GM18907 (cell line): ENCODE results near the gene KLHDC9.

Experiments
- ATAC-seq: cut with Tn5 transposase; IDR thresholded peaks from one replicate; pipeline ENCODE4 v1.9.1; 2021; ENCODE audit warnings: mild to moderate bottlenecking, moderate library complexity; ENCODE audit not compliant: unreplicated experiment

Gene KLHDC9

DNA sequence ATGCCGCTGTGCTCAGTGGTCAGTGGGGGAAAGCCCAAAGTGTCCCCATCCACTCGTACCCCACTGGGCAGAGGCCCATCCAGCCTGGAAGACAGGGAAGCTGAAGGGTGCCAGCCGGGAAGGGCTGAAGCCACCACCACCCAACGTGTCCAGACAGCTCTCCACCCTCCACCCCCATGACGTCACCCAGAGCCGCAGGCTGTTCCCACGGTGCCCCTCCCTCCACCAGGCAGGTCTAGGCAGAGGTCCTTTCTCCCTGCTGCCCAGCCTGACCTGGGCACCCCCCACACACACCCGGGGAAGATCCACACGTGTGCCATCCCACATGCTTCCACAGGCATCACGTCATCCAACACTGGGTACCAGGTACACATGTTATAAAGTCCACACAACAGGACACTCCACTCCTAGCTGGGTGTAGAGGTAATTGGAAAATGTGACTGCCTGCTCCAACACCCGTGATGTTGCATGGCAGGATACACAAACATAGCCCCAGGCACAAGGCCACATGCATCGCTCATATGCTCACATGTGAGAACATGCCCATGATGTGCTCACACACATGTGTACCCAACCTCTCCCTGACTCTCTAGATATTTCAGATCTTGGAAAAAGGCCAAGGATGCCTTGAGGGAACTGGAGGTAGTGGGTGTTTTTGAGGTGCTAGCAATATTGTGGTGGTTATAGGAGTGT lies 23.3 kb upstream of the KLHDC9 start:
- no peak for ATAC-seq

- ATAC-seq = no peak
Observed at GRCh38 chr1:161076410-161076809, 21.8 kb upstream of the KLHDC9 start.

DNA sequence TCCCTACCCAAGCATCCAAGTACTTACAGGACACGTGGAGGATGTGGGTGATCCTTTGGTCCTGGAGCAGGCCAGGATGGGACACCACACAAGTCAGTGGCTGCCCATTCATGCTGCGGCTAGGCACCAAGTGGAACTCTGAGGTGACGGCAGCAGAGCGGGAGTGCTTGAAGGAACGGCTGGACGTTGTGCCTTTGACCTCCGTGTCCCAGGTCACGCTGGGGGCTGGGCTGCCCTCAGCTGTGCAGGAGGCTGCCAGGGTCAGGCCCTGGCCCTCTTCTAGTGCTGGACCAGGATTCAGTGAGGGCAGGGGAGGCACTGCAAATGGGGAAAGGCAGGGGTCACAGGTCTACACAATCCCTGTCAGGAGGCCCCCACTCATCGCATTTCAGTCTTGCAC lies 20.7 kb upstream of the KLHDC9 start:
- no peak for ATAC-seq

DNA sequence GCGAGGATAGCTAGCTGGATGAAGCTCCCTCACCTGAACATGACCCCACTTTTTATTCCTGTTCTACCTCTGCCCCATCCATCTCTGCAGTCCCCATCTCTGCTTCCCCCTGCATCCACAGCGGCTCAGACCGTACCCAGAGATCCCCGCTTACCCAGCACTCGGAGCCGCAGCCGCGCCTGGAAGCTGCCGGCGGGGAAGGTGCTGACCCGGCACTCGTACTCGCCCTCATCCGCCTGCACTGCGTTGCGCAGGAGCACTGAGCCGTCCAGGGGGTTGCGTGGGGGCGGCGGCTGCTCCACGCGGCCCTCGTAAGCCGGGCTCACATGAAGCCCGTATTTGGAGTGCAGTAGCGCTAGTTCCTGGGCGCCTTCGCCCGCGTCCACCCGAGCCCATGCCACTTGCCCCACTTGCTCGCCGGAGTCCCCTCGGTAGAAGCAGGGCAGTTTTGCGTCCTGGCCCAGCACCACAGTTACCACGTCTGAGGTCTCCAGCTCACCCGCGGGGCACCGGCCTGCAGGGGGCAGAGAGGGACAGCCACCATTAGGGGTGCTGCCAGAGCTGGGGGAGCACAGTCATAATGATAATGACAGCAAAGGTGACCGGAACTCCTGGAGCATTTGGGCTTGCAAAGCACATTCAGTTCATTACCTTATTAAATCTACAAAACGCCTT lies 18.6 kb upstream of the KLHDC9 start:
- no peak for ATAC-seq

DNA sequence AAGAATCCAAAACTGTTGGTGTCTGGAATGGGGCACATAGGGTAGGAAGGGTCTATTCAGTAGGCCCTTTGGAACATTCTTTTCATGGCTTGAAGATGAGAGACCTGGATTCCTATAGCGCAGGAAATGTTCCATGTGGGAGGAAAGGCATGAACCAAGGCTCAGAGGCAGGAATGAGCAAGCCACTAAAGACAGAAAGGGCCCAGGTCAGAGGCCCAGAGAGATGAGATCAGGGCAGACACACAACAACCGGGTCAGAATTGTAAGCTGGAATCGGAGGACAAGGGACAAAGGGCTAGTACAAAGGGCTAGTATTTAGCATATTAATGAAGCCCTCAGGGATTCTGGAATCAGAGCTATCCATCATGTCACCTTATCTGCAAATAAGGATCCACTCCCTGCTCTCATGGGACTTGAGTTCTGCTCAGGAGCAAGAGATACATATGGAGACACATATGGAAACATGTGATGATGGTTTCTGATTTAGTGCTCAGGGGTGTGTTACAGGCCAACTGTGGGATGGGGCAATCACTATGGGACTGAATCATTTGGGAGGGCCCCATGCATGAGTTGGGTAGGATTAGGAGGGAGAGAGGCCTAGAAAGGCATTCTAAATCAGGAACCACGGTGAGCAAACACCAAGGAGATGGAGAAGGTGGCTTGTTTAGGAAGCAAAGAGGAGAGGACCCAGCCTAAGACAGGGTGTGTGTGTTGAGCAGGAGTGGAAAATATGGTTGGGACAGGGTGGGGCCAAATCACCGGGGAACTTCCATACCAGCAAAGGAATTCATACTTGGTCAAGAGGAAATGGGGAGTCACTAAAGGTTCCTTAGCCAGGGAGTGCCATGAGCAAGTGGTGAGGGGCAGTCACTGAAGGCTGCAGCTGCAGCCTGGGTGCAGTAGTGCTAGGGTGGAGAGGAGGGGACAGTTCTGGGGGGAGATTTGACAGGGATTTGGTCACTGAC lies 17.4 kb upstream of the KLHDC9 start:
- no peak for ATAC-seq

GRCh38 chr1:161081519-161081918 lies 16.6 kb upstream of the KLHDC9 start:
- ATAC-seq = no peak

- ATAC-seq = no peak
Observed at GRCh38 chr1:161082483-161082882, 15.7 kb upstream of the KLHDC9 start.

DNA sequence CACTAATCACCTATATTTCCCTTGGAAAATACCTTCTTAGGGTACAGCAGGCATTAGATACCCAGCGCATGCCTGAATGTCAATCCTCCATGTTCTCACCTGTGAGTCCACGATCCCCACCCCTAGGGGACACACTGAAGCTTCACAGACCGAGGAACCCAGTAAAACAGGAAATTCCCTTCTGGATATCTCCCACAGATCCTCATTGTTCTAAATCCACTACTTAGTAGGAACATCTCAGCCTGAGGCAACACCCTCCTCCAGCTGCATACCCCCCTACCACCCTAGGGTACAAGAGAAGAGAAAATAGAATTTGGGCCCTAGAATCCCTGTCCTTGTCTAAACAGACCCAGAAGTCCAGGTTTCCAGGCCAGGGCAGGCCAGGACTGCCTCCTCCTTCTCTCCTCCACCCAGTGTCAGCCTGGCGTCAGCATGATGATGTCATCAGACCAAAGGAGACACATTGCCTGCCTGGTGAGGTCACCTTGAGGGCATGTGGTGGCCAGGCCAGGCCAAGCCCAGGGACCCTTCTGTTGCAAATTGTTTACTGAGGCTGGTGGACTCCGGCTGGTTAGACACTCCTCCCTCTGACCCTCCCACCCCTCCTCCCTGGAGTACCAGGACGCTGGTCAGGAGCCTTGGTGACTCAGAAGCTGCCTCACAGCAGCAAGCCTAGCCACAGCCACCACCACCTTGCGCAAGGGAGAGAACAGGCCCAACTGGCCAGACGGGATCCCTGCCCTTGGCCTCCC lies 15.0 kb upstream of the KLHDC9 start:
- no peak for ATAC-seq

- ATAC-seq = no peak
Observed at GRCh38 chr1:161083748-161084596, 14.2 kb upstream of the KLHDC9 start.

GRCh38 chr1:161084597-161084988 lies 13.6 kb upstream of the KLHDC9 start:
- no peak for ATAC-seq

DNA sequence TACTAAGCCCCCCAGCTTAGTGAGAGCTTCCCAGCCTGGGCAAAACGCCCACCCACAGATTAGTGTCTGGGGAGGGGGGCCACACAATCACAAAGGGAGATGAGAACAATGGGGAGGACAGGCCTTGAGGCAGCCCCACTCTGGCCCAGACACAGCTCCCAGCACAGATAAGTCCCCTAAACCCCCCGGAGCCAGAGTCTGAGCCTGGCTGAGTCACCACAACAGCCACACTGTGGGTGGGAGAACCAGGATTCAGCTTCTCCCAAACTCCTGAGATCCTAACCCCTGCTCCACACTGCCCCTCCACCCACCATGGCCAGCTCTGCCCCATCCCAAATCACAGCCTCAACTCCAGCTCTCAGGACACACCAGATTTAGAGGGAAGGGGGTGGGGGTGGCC lies 13.0 kb upstream of the KLHDC9 start:
- ATAC-seq = no peak

DNA sequence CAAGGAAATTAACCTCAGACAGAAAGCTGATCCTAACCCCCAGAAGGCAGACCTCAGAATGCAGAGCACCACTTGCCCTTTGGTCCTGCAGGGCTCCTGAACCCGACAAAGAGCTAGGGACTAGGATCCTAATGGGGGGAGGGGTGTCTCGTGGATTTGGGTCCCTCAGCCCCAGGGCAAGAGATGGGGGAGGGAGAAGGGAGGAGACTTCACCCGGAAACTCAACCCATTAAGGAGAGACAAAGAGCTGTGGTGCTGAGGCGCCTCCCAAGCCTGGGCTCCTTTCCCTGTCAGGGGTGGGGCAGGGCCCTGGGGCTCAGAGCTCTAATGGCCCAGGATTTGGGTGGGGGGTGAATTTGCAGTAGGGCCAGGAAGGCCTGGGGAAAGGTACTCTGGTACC lies 11.7 kb upstream of the KLHDC9 start:
- ATAC-seq = no peak

DNA sequence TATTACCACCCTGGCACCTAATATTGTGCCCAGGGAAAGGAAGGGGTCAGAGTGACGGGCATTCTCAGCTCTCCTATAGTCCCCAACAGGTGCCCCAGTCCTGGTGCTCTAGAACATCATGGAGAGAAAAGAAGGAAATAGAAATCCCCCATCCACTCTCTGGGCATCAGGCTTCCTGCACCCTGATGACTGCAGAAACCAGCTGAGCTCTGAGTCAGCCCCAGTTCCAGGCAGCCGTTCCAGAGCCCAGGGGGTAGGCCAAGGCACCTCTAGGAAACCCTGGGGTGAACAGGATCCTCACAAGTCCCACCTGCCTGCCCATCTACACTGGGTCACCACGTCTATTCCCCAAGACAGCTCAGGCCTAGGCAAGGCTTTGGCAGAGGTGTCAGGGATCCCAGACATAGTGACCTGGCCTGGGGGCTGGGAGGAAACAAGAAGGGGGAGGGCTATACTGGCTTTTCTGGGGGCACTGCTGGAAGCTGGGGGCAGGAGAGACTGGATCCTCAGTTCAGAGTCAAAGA lies 9.5 kb upstream of the KLHDC9 start:
- ATAC-seq = no peak

DNA sequence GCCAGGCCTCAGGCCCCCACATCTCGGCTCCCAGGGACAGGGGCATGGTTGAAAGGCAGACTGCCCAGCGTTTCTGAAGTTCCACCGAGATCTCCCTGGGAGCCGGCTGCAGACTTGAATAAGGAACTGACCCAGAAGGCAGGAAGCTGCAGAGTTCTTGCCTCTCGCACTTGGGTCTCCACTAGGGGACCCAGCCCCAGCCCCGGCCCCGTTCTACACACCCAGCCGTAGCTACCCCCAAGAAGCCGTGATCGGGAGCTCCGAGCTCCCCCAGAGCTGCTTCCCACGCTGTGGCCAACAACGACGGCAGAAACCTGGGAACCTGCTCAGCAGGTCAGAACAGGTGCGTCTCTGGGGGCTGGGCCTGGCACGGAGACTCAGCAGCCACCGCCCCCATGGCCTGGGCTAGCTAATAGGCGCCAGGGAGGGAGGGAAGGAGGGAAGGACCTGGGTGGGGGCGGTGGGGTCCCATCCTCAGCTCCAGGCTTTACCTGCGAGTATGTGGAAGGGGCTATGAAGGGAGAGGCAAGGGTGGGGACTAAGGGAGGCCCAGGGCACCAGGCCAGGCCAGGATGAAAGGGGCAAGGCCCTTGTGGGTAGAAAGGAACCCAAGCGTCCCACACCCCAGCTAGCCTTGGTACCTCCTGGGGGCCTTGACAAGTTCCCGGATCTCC lies 8.8 kb upstream of the KLHDC9 start, which contains the start of gene NECTIN4:
TSS of gene NECTIN4 (minus strand) at position 308 of the 674 bp plus-strand sequence. CDS start at position 46, 262 bp downstream.
- ATAC-seq = no peak

- no peak for ATAC-seq
Observed at GRCh38 chr1:161089938-161090337, 8.2 kb upstream of the KLHDC9 start.

DNA sequence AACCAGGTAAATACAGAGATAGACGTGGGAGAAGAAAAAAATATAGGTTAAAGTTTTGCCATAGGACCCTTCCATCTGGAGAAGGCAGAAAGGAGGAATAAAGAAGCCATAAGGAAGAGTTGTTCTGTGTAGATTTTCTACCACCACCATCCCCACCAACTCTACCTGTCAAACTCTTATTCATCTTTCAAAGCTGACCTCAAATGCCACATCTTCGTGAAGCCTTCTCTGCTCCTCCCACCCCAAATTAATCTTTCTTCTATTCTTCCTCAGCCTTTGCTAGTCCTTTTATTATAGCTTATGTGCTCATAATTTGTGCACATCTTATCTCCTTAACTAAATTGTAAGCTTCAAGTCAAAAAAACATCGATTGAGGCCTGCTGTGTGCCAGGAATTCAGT lies 7.5 kb upstream of the KLHDC9 start:
- no peak for ATAC-seq

- no peak for ATAC-seq
Observed at GRCh38 chr1:161091093-161091492, 7.1 kb upstream of the KLHDC9 start.

DNA sequence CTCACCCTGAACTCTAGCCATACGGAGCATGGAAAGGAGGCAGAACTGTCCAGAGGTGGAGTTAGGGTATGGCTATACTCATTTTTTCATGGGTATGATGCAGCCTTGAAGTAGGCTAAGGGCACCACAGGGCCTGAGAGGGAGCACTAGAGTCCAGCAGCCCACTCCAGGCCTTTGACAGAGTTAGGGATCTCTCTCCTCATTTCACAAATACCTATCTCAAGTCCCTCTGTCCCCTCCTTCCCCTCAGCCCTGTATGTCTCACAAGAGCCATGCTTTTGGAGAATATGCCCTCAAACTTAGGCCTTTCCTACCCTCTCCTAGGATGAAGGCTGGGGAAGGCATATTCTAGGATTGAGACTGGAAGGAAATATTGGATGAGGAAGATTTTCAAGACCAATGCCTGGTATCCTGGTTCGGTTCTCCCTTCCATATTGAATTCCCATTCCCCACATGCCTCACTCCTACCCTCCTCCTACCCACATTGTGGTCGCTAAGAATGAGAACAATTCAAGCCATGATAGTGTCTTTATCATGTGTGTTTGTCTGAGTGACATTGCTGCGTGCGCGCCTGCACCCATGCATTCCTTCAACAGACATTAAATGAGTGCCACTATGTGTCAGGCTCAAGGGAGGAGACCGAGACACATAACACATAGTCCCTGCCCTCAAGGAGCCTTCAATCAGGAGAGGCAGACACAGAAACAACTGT lies 6.2 kb upstream of the KLHDC9 start:
- ATAC-seq = no peak
